GM23248 (cell line): ENCODE data around the gene PRKCQ.

Source experiments
- EZH2 ChIP-seq: fragments of 200-600 bp; sonication (generic); IDR thresholded peaks from 2 replicates; pipeline ENCODE4 v1.6.1; 2018; ENCODE audit warnings: antibody characterized with exemption, mild to moderate bottlenecking; ENCODE audit not compliant: insufficient read depth, poor library complexity, severe bottlenecking
- EZH2phosphoT487 ChIP-seq: fragments of 200-600 bp; sonication (generic); IDR thresholded peaks from 2 replicates; pipeline ENCODE4 v1.6.1; 2018; ENCODE audit warnings: antibody characterized with exemption, moderate library complexity, mild to moderate bottlenecking, low read depth; ENCODE audit not compliant: insufficient read depth

GRCh38 chr10:6576326-6576725, 3.8 kb downstream of the PRKCQ start:
- TF ChIP-seq EZH2 (no peak), EZH2phosphoT487 (no peak)
